Measurements from ENCODE around the gene HERC2.
"Not testable (repeated sequence)": the region's sequence is repeated elsewhere in the genome, so short reads cannot be mapped to it uniquely, and the experiment has no call there.

HERC2 gene

DNA sequence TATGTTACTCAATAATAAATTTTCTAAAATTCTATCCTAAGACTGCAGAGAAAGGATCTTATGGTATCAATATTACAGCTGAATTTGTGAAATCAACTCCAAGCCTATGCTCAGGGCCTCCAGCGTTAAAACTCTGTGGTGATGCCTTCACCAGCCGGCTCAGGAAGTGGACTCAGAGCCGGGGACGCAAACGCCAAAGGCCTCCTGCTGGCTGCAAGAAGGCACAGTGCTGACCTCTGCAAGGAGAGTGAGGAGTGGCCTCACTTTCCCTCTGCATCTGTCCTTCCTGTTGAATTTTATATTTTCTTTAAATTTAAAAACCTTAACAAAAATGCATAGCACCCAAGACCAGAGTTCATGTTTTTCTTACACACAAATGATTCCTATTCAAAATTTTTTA lies 48.5 kb downstream of the HERC2 start:
- DNase-seq, result no peak

- no peak for DNase-seq
Observed at GRCh38 chr15:28272587-28272986, 49.4 kb downstream of the HERC2 start.

GRCh38 chr15:28271697-28272260 lies 50.2 kb downstream of the HERC2 start:
- no peak for DNase-seq

GRCh38 chr15:28269097-28269496 lies 52.9 kb downstream of the HERC2 start:
- no peak for DNase-seq

- no peak for DNase-seq
Observed at GRCh38 chr15:28267727-28268126, 54.3 kb downstream of the HERC2 start.

- no peak for DNase-seq
Observed at GRCh38 chr15:28265334-28266019, 56.5 kb downstream of the HERC2 start.

DNA sequence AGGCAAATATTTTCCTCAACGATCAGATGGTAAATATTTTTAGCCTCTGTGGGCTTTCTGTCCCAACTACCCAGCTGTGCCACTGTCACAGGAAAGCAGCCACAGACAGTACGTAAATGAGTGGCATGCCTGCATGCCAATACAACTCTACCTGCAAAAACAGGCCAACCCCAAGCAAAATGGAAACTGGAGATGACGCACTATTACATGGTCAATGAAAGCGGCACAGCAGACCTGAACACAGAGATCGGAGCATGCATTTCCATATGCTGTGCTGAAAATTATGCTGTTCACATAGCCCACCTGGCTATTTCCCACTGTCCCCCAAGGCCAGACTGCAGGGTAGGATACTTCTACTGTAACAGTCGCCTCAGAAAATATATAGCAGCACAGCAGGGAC lies 57.8 kb downstream of the HERC2 start:
- no peak for DNase-seq

- DNase-seq, result no peak
Observed at GRCh38 chr15:28262438-28262837, 59.5 kb downstream of the HERC2 start.

DNA sequence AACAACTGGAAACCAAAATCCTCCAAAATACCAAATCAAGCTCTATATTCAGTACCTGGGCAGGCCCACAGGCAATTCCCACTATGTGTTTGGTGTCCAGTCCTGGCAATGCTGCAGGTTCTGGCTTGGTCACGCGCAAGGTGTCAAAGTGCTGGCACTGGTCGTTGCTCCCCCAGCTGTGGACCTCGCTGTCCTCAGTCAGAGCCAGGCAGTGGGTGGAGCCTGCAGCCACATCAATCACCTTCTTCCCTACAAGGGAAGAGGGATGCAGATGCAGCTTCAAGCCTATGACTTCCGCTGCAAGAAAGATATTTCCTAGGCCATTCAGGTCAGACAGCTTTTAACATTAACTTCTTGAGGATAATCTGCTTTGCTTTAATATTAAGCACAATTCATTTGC lies 61.3 kb downstream of the HERC2 start:
- DNase-seq, result no peak

- no peak for DNase-seq
Observed at GRCh38 chr15:28260317-28260716, 61.7 kb downstream of the HERC2 start.

DNA sequence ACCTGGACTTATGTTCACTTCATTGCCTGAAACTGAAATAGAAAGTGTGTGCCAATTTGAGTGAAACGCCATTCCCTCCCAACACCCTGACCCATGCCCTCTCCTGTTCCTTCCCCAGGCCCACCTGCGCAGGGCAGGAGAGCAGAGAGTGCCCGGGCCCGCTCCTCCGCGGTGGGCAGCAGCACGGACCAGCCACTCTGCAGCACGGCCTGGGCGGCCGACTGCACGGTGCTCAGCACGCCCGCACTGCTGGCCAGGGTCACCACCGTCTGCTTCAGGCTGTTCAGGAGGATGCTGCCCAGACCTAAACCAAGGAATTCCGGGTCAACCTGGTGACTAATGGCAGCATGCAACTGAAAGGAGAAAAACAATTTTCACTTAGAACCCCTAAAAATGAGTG lies 66.0 kb downstream of the HERC2 start:
- DNase-seq, result no peak

- no peak for DNase-seq
Observed at GRCh38 chr15:28252831-28253230, 69.1 kb downstream of the HERC2 start.

DNA sequence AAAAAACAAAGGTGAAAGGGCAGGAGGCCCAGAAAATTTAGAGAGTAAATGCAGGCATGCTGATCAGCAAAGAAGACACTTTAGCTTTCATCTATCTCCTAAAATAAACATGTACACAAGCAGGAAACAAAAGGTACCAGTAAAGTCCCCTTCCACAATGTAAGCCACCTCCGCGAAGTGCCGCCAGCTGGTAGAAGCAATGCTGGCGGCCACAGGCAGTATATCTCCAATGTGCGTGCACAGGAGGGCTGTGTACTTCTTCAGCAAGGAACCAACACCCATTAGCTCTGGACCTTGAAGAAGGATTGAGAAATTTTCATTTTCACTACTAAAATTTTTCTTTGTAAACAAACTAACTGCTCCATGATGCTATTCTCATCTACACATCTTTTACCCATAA lies 75.4 kb downstream of the HERC2 start:
- DNase-seq, result no peak

DNA sequence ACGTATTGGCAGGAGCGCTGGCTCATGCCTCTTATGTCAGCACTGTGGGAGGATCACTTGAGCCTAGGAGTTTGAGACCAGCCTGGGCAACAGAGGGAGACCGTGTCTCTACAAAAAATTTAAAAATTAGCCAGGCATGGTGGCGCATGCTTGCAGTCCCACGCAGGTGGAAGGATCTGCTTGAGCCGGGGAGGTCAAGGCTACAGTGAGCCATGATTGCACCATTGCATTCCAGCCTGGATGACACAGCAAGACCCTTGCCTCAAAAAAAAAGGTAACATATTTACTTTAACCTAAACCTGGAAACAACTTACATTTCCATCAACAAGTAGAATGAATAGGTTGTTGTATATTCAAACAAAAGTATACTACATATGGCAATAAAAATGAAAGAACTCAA lies 78.1 kb downstream of the HERC2 start:
- DNase-seq, result no peak

DNA sequence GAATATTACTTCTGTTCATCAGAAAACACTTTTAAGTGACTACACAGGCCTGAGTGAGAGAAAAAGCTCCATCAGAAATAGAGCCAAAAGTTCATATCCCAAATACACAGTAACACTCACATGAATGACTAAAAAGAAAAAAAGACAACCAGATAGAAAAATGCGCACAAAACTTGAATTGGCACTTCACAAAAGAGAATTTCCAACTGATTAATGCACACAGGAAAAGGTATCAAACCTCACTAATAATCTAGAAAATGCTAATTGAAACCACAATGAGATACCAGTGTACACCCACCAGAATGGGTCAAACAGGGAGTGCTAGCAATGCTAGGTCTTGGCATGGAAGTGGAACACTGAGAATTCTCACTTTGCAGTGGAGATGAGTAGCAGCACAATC lies 78.6 kb downstream of the HERC2 start:
- no peak for DNase-seq

GRCh38 chr15:28238296-28238695 lies 83.7 kb downstream of the HERC2 start:
- not testable (repeated sequence) for DNase-seq

DNA sequence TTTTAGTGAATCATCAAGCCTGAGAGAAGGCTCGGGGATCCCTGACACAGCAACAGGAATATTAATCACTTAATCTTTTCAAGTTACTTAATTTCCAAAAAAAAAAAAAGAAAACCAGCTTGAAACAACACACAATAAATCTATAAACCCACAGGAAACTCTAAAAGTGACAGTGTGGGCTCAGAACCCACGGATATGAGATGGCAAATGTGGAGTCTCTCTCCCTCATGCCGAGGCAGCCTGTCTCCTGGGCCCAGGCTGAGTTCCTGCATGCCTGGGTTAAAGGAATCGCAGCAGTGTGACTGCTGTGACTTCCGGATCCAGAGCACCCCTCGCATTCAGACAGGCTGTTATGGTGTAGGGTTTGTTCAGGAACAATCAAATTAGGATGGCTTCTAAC lies 90.2 kb downstream of the HERC2 start:
- DNase-seq, result not testable (repeated sequence)

DNA sequence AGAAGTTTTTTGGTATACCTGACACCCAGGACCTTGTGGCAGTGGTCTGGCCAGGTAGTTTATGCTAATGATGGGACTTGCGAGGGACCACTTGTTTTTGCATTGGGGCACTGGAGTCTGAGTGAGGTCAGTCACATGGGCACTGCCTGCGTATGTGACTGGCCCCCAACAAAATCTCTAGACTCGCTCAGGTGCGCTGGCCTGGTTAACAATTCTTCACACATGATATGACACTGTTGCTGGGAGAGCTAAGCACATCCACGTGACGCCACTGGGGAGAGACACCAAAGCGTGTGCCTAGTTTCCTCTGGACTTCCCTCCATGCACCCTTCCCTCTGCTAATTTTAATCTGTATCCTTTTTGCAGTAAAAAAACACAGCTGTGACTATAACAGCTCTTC lies 90.6 kb downstream of the HERC2 start:
- DNase-seq, result not testable (repeated sequence)

- peak; percentile 19 for DNase-seq
Observed at GRCh38 chr15:28228990-28229640, 92.9 kb downstream of the HERC2 start.

- no peak for DNase-seq
Observed at GRCh38 chr15:28228096-28228495, 93.9 kb downstream of the HERC2 start.

DNA sequence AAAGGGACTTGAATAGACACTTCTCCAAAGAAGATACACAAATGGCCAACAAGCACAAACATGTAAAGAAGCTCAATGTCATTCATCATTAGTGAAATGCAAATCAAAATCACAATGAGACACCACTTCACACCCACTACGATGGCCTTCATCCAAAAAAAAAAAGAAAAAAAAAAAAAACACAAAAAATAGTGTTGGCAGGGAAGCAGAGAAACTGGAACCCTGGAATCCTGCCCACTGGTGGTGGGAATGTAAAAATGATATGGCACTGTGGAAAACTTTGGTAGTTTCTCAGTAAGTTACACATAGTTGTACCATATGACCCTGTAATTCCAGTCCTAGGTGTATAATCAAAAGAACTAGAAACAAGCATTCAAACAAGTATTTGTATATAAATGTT lies 94.7 kb downstream of the HERC2 start:
- not testable (repeated sequence) for DNase-seq

DNA sequence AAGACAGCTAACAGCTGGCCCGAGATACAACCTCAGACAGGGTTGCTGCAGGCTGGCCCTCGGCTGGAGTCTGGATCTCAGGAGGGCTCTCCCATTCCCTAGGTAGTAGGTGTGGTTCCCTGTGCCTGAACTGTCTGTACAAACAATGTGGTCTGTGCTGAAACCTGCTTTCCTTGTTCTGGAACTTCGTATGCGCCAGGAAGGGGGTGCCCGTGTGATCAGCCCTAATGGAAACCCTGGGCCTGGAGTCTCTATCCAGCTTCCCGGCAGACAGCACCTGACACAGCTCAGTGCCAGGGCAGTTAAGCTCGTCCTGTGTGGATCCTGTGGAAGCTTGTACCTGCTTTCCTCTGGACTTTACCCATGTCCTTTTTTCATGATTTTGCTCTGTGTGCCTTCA lies 99.4 kb downstream of the HERC2 start:
- DNase-seq, result not testable (repeated sequence)

GRCh38 chr15:28221696-28222095 lies 100.3 kb downstream of the HERC2 start:
- DNase-seq, result not testable (repeated sequence)

DNA sequence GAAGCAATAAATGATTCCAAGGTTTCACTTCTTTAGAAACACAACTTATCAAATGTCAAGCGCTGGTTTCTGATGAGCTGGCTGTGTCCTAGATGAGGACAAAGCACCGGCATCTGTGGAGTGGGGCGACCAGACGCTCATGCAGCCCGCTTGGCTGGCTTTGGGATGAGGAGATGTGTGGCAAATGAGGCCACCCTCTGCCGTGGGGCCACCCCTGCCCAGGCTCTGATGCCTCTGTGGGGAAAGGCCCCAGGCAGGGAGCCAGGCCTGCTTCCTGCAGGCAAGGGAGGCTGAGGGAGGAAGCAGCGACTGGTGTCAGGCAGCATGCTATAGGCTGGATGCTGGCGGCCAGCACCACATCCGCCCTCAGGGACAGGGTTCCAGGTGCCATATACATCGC lies 102.9 kb downstream of the HERC2 start:
- no peak for DNase-seq

Measured in NCI-H1092 treated with DMSO at 0.1 percent for 48 hours (cell line).